ENCODE data around the gene CASTOR2.

CASTOR2 gene

GRCh38 chr7:75039166-75039565 lies 74.7 kb downstream of the CASTOR2 start:
- Histone ChIP-seq H3K79me2 (ENCODE audit: insufficient read depth, low read length) (no peaks in the 10 kb centered on the region), H3K27me3 (ENCODE audit: insufficient read depth, low read length, poor library complexity) (no peaks in the 10 kb centered on the region), H3K27ac (ENCODE audit: low read length) (no peak overlapping the region), H4K20me1 (ENCODE audit: insufficient read depth, low read length) (no peaks in the 10 kb centered on the region), H2AFZ (ENCODE audit: low read depth, low read length) (no peak overlapping the region), H3K9ac (ENCODE audit: low read depth, low read length) (no peak overlapping the region), H3K4me3 (ENCODE audit: low read depth in 1 of 2, low read length in 2 of 2) (no peak overlapping the region), H3K36me3 (ENCODE audit: insufficient read depth, low read length) (peaks cover 27% of the 10 kb centered on the region), H3K4me1 (ENCODE audit: insufficient read depth, low read length) (no peaks in the 10 kb centered on the region), H3K9me3 (ENCODE audit: insufficient read depth, low read length, severe bottlenecking) (no peaks in the 10 kb centered on the region), H3K4me2 (ENCODE audit: insufficient read depth, low read length) (no peak overlapping the region)
- TF ChIP-seq CTCF (IDR thresholded peaks at IDR 0.05; ENCODE audit: borderline replicate concordance, extremely low read depth, low read length, poor library complexity, severe bottlenecking) (no peak), EZH2 (IDR thresholded peaks at IDR 0.05; ENCODE audit: borderline replicate concordance, low read depth, low read length, severe bottlenecking) (no peak)
- ATAC-seq (ENCODE audit: insufficient read depth, low read depth) (no peak), DNase-seq (no peak)

- H3K36me3 ChIP-seq (ENCODE audit: insufficient read depth, low read length), result peaks cover 27% of the 10 kb centered on the region
- no peak for ATAC-seq (ENCODE audit: insufficient read depth, low read depth)
- H4K20me1 ChIP-seq (ENCODE audit: insufficient read depth, low read length), result no peaks in the 10 kb centered on the region
- no peaks in the 10 kb centered on the region for H3K79me2 ChIP-seq (ENCODE audit: insufficient read depth, low read length)
- no peak for DNase-seq
- no peaks in the 10 kb centered on the region for H3K27me3 ChIP-seq (ENCODE audit: insufficient read depth, low read length, poor library complexity)
- no peak overlapping the region for H3K4me2 ChIP-seq (ENCODE audit: insufficient read depth, low read length)
- no peak overlapping the region for H2AFZ ChIP-seq (ENCODE audit: low read depth, low read length)
- no peak overlapping the region for H3K27ac ChIP-seq (ENCODE audit: low read length)
- H3K4me1 ChIP-seq (ENCODE audit: insufficient read depth, low read length), result no peaks in the 10 kb centered on the region
- TF ChIP-seq CTCF (IDR thresholded peaks at IDR 0.05; ENCODE audit: borderline replicate concordance, extremely low read depth, low read length, poor library complexity, severe bottlenecking) (no peak), EZH2 (IDR thresholded peaks at IDR 0.05; ENCODE audit: borderline replicate concordance, low read depth, low read length, severe bottlenecking) (no peak)
- H3K9ac ChIP-seq (ENCODE audit: low read depth, low read length), result no peak overlapping the region
- H3K4me3 ChIP-seq (ENCODE audit: low read depth in 1 of 2, low read length in 2 of 2), result no peak overlapping the region
- H3K9me3 ChIP-seq (ENCODE audit: insufficient read depth, low read length, severe bottlenecking), result no peaks in the 10 kb centered on the region
These were observed 75.2 kb downstream of the CASTOR2 start for GRCh38 chr7:75039709-75040108.

- TF ChIP-seq CTCF (IDR thresholded peaks at IDR 0.05; ENCODE audit: borderline replicate concordance, extremely low read depth, low read length, poor library complexity, severe bottlenecking) (no peak), EZH2 (IDR thresholded peaks at IDR 0.05; ENCODE audit: borderline replicate concordance, low read depth, low read length, severe bottlenecking) (no peak)
- Histone ChIP-seq H3K9ac (ENCODE audit: low read depth, low read length) (no peak overlapping the region), H3K27ac (ENCODE audit: low read length) (no peak overlapping the region), H3K4me2 (ENCODE audit: insufficient read depth, low read length) (no peak overlapping the region), H3K36me3 (ENCODE audit: insufficient read depth, low read length) (peaks cover 27% of the 10 kb centered on the region), H3K4me1 (ENCODE audit: insufficient read depth, low read length) (no peaks in the 10 kb centered on the region), H3K27me3 (ENCODE audit: insufficient read depth, low read length, poor library complexity) (no peaks in the 10 kb centered on the region), H2AFZ (ENCODE audit: low read depth, low read length) (no peak overlapping the region), H3K4me3 (ENCODE audit: low read depth in 1 of 2, low read length in 2 of 2) (no peak overlapping the region), H3K79me2 (ENCODE audit: insufficient read depth, low read length) (no peaks in the 10 kb centered on the region), H4K20me1 (ENCODE audit: insufficient read depth, low read length) (no peaks in the 10 kb centered on the region), H3K9me3 (ENCODE audit: insufficient read depth, low read length, severe bottlenecking) (no peaks in the 10 kb centered on the region)
- DNase-seq (no peak), ATAC-seq (ENCODE audit: insufficient read depth, low read depth) (no peak)
These were observed 76.0 kb downstream of the CASTOR2 start for GRCh38 chr7:75040512-75040911.

- Histone ChIP-seq H2AFZ (ENCODE audit: low read depth, low read length) (no peak overlapping the region), H3K27ac (ENCODE audit: low read length) (no peak overlapping the region), H3K9ac (ENCODE audit: low read depth, low read length) (no peak overlapping the region), H3K4me2 (ENCODE audit: insufficient read depth, low read length) (no peak overlapping the region), H4K20me1 (ENCODE audit: insufficient read depth, low read length) (0 out of 2 replicates have a peak, but pooled peaks cover 3% of the 10 kb centered on the region), H3K27me3 (ENCODE audit: insufficient read depth, low read length, poor library complexity) (no peaks in the 10 kb centered on the region), H3K4me1 (ENCODE audit: insufficient read depth, low read length) (no peaks in the 10 kb centered on the region), H3K9me3 (ENCODE audit: insufficient read depth, low read length, severe bottlenecking) (no peaks in the 10 kb centered on the region), H3K4me3 (ENCODE audit: low read depth in 1 of 2, low read length in 2 of 2) (no peak overlapping the region), H3K36me3 (ENCODE audit: insufficient read depth, low read length) (peaks cover 41% of the 10 kb centered on the region), H3K79me2 (ENCODE audit: insufficient read depth, low read length) (no peaks in the 10 kb centered on the region)
- no peak for TF ChIP-seq EZH2 (IDR thresholded peaks at IDR 0.05; ENCODE audit: borderline replicate concordance, low read depth, low read length, severe bottlenecking)
- no peak for TF ChIP-seq CTCF (IDR thresholded peaks at IDR 0.05; ENCODE audit: borderline replicate concordance, extremely low read depth, low read length, poor library complexity, severe bottlenecking)
- ATAC-seq (ENCODE audit: insufficient read depth, low read depth), result no peak
- DNase-seq, result no peak
These were observed 77.8 kb downstream of the CASTOR2 start for GRCh38 chr7:75042286-75042685.

Data from DND-41 (cell line).